GM18870 (cell line): ENCODE data around the gene HES2.
A peak's percentile ranks its signal among the peaks of the same experiment; 100 is the strongest.
"Not testable (repeated sequence)": the region's sequence is repeated elsewhere in the genome, so short reads cannot be mapped to it uniquely, and the experiment has no call there.

Source experiments
- ATAC-seq: cut with Tn5 transposase; IDR thresholded peaks from one replicate; pipeline ENCODE4 v1.9.1; 2021; ENCODE audit warnings: moderate library complexity; ENCODE audit not compliant: unreplicated experiment

Gene HES2

DNA sequence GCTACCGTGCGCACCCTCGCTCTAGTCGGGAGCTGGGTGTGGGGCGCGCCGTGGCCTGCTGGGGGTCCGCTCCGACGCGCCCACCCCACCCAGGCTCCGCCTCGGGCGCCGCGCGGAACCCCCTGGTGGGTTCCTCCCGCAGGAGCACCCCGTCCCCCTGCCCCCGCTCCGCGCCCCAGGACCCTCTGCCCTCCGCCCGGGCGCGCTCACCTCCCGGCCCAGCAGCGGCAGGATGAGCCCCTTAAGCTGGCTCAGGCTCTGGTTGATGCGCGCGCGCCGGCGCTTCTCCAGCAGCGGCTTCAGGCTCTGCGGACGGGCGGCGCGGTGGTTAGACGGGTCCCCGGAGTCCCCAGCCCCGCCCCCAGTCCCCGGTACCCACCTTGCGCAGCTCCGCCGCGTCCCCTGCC, 319 bp downstream of the HES2 start:
- no peak for ATAC-seq

DNA sequence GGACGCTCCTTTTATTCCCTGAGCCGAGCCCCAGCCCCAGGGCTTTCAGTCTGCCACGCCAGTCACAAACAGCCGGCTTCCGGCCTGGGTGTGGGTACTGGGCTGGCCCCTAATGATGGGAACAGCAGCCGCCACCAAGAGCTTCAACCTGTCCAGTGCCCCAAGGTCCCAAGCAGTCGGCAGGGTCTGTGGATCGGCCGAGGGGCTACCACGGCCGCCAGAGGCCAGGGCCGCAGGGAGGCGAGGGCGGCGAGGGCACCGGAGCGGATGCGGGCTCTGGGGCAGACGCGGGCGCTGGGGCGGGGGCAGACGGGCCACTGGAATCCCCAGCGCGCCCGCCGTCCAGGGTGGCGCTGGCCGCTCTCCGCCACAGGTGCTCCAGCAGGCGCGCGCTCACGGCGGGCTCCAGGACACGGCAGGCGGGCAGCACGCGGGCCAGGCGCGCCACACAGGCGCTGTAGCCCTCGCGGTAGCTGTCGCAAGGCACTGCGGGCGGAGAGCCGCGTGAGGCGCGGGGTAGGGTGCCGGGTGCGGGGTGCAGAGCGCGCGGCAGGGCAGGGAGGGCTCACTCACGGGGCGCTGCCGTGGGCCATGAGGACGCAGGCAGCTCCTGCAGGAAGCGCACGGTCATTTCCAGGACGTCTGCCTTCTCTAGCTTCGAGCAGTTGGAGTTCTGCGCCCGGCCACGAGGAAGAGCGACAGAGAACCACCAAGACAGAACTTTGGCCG, 887 bp downstream of the HES2 start:
- no peak for ATAC-seq

DNA sequence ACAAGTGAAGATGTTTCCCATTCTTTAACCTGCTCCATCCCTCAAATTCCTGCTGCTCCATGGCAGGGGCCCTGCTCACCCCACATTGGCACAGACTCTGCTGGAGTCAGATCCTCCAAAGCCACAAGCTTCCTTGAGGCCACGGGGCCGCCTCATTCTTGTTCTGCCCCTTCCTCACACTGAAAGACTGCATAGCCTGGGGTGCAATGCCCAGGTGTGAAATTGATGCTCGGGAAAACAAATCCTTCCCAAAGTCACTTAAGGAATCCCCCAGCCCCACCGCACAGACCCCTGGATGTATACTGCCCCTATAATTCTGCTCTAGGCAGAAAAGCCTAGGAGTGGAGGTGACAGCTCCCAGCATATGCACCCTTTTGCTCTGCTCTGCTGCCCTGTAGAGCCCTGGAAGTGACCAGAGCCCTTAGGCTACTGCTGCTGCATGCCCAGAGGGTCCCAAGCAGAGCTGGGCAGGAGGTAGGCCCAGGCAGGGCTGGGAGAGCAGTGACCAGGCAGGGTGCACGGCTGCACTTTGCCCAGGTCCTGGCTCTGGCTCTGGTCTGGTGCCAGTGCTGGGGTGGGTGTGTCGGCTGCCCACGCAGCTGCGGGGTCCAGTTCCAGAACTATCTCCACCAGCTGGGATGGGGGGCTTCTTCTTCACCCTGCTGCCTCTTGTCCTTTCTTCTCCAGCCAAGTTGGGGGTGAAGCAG, 1.6 kb downstream of the HES2 start:
- ATAC-seq, result no peak

DNA sequence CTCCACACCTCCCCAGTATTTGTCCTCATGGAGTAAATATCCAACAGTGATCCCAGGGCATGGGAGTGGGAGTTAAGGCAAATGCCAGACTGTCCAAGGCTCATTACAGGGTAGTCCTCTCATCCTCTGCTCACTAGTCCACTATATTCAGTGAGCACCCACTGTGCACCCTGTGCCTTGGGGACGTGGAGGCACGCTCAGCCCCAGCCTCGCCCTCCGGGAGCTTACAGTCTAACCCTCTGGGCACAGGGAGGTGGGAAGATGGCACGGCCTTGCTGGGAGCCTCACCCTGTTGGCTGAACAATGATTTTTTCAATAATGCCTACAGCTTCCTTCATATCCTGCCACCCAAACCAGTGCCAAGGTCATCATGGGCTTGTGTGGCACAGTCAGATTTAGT, 2.8 kb downstream of the HES2 start:
- no peak for ATAC-seq

DNA sequence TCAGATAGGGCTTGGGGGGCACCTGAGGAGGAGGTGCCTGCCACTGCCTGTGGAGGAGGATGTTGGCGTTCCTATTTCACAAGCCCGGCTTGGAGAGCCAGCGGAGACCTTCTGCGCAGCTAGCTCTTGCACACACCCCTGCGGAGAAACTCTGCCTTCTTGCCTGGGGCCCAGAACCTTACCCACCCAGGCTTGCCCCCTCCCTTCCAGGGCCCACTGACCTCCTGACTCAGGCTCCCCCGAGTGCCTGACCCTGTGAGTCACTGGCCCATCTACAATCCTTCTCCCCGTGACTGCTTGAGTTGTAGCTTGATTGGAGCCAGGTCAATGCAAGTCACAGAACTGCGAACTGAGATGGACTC, 3.4 kb downstream of the HES2 start:
- no peak for ATAC-seq

DNA sequence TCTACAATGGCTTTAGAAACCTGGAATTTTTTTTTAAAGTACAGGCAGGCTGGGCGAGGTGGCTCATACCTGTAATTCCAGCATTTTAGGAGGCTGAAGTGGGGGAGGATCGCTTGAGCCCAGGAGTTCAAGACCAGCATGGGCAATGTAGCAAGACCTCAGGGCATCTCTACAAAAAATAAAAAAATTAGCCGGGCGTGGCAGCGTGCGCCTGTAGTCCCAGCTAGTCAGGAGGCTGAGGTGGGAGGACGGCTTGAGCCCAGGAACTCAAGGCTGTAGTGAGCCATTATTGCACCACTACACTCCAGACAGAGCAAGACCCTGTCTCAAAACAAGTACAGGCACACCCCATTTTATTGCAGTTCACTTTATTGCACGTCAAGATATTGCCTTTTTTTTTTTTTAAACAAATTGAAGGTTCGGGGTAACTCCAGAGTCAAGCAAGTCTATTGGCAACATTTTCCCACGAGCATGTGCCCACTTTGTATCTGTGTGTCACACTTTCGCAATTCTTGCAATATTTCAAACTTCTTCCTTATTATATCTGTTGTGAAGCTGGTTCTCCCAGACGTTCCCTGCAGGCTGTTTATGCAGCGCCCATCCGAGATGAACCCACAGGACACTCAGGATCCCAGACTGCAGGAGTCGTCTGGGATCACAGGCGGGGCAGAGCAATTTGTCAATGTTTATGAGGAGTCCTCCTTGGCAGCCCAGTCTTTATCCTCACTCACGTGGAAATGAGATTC, 4.7 kb downstream of the HES2 start:
- ATAC-seq, result no peak

DNA sequence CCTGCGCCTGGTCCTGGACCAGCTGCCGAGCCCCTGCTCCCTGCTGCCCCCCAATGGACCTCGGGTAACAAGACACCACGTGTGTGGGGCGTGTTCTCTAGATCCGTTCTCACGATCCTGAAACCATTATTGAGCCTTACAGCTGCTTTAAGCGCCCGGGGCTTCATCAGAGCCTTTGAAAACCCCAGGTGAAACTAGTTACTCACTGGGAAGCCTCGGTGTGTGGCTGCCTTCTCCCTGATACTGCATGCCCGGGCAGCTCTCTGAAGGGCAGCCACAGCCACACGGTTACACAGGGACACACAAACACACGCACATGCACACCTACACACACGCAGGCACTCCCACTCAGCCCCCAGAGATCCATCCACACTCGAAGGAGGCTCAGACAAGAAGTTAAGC, 5.3 kb downstream of the HES2 start:
- ATAC-seq, result no peak

DNA sequence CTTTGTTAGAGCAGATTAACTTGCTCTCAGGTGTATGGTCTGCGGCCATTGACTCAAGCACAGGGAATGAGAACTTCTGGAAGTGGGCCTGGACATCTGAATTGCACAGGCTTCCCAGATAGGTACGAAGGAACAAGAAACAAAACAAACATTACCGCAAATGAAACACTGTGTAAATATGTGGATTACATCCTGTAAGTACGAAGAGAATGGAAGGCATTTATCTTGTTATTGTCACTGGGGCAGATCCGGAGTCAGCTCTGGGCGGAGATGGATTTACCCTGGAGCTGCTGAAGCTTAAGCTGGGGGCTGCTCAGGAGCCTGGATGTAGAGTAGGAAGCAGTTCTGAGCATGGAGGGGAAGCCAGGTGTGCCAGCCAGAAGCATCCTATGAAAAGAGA, 6.8 kb downstream of the HES2 start:
- no peak for ATAC-seq

DNA sequence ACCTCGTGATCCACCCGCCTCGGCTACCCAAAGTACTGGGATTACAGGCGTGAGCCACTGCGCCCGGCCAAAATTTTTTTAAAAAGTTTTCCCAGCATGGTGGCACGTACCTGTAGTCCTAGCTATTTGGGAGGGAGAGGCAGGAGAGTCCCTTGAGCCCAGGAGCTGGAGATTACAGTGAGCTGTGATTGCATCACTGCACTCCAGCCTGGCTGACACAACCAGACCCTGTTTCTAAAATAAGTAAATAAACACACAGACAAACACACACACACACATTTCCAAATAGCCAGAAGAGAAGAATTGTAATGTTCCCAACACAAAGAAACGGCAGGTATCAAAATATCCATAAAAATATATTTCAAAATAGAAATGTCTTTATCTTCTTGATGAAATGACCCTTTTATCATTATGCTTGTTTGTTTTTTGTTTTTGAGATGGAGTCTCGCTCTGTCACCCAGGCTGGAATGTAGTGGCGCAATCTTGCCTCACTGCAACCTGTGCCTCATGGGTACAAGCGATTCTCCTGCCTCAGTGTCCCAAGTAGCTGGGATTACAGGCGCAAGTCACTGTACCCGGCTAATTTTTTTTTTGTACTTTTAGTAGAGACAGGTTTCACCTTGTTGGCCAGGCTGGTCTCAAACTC, 9.3 kb downstream of the HES2 start:
- ATAC-seq, result no peak

DNA sequence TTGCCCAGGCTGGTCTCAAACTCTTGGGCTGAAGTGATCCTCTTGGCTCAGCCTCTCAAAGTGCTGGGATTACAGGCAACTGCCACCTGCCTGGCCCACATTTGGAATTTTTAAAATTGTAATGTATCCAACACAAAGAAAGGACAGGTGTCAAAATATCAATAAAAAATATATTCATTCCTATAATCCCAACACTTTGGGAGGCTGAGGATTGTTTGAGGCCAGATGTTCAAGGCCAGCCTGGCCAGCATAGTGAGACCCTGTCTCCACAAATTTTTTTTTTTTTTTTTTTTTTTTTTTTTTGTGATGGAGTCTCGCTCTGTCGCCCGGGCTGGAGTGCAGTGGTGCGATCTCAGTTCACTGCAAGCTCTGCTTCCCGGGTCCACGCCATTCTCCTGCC, 10.0 kb downstream of the HES2 start:
- no peak for ATAC-seq

DNA sequence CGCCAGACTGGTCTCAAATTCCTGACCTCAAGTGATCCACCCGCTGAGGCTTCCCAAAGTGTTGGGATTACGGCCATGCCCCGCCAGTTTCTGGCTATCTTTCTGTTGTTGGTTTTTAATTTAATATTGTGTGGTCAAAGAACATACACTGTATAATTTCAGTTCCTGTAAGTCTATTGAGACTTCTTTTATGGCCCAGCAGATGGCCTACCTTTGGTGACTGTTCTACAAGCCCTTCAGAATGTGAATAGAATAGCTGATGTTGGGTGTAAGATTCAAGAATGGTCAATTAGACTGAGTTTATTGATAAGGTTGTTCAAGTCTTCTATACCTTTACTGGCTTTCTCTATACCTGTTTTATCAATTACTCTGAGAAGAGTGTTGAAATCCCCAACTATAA, 10.7 kb downstream of the HES2 start:
- no peak for ATAC-seq

DNA sequence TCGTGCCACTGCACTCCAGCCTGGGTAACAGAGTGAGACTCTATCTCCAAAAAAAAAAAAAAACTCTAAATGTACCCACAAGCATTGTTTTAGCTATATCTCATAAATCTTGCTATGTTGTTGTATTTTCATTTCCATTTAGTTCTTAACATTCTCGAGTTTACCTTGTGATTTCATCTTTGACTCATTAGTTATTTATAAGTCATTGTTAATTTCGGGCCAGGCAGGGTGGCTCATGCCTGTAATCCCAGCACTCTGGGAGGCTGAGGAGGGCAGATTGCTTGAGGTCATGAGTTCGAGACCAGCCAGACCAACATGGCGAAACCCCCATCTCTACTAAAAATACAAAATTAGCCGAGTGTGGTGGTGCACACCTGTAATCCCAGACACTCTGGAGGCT, 11.7 kb downstream of the HES2 start:
- no peak for ATAC-seq

DNA sequence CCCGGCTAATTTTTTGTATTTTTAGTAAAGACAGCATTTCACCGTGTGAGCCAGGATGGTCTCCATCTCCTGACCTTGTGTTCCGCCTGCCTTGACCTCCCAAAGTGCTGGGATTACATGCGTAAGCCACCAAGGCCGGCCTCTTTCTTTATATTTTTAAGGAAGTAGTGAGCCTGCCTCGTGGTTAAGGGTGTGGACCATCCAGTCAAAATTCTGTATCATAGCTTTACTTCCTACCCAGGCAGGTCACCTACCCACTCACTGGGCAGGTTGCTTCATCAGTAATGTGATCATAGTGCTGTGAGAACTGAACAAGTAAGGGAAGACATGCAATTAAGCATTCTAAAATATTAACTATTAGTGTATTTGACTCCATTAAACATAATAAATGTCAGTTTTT, 18.0 kb downstream of the HES2 start:
- ATAC-seq, result no peak

DNA sequence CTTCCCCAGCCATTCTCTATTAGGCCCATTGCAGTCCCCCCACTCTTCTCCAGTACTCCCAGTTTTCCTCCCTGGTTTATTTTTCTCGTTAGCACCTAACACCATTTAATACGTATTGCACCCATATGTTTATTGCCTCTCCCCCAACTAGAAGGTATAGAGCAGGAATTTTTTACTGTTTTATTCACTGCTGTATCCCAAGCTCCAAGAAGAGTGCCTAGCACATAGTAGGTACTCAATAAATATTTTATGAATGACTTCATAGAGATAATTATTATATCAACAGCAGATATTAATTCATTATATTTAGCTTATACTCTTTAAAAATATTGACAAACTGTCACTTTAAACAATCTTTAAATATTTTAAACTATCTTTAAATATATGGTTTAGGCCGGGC, 20.4 kb downstream of the HES2 start:
- no peak for ATAC-seq

DNA sequence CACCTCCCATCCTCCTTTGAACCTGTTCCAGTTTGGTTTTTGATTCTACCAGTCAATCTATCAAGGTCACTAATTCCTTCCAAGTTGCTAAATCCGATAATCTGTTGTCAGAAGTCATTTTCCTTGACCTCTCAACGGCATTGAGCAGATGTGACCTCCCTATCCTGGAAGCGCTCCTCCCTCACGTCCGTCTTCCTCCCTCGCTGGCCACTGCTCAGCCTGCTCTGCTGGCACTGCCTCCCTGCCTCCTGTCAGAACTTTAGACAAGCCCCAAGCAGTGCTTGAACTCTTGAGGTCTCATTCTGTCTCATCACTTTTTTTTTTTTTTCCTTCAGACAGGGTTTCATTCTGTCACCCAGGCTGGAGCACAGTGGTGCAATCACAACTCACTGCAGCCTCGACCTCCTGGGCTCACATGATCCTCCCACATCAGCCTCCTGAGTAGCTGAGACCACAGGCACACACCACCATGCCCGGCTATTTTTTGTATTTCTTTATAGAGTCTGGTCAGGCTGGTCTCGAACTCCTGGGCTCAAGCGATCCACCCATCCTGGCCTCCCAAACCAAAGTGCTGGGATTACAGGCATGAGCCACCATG, 21.8 kb downstream of the HES2 start:
- ATAC-seq, result no peak

DNA sequence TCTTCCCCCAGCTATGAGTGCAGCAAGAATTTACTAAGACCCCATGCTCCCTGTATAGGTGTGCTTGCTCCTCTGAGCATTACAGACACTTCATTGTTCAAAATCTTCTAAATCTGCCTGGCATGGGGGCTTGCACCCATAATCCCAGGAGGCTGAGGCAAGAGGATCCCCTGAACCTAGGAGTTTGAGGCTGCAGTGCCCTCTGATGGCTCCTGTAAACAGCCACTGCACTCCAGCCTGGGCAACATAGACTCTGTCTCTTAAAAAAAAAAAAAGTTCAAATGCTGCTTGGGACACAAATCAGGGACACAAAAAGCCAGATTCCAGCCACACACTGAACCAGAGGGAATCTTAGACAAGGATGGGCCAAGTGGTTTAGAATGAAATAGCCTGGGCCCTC, 22.7 kb downstream of the HES2 start:
- no peak for ATAC-seq

DNA sequence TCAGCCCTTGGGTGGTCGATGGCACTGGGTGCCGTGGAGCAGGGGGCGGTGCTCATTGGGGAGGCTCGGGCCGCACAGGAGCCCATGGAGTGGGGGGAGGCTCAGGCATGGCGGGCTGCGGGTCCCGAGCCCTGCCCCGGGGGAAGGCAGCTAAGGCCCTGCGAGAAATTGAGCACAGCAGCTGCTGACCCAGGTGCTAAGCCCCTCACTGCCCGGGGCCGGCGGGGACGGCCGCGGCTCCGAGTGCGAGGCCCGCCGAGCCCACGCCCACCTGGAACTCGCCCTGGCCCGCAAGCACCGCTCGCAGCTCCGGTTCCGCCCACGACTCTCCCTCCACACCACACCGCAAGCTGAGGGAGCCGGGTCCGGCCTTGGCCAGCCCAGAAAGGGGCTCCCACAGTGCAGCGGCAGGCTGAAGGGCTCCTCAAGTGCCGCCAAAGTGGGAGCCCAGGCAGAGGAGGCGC, 23.9 kb downstream of the HES2 start:
- ATAC-seq, result not testable (repeated sequence)

DNA sequence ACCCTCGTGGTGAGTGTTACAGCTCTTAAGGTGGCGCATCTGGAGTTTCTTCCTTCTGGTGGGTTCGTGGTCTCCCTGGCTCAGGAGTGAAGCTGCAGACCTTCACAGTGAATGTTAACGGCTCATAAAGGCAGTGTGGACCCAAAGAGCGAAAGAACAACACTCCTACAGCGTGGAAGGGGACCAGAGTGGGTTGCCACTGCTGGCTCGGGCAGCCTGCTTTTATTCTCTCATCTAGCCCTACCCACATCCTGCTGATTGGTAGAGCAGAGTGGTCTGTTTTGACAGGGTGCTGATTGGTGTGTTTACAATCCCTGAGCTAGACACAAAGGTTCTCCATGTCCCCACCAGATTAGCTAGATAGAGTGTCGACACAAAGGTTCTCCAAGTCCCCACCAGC, 24.6 kb downstream of the HES2 start:
- not testable (repeated sequence) for ATAC-seq

DNA sequence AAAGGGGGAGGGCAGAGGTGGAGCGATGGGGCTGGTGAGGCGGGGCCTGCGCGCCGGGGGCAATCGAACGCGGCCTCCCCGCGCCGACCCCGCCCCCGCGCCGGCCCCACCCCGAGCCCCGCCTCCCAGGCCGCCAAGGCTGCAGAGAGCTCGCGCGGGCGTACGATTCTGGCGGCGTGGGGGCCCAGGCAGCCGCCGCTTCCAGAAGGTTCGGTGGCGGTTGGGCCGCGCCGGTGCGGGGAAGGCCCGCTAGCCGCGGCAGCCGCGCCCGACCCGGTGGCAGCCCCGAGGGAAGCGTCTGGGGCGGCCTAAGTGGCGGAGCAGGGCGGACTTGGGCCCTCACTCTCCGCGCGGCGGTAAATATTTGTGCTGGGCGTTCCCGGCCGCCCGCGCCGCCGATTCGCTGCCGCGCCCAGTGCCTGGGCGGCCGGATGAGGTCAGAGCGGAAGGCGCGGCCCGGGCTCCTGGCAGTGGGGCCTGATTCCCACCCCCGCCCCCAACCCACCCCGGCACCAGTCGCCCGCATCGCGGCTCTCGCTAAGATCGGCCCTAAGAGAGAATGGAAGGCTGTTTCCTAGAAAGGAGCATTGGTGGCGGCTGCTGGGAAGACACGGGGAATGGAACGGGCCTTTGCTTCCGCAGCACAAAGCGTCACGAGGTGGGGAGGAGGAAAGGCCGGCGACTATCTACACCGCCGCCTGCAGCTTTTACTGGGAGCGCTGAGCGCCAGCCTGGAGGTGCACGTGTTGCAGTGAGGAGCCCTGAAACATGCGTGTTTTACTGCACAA, 26.1 kb downstream of the HES2 start, which contains the start of gene ACOT7:
Gene ACOT7, minus strand, starts transcription at position 368 of the 788 bp plus-strand sequence. CDS start 368 bp downstream, outside the sequence.
- ATAC-seq, result peak; percentile 65

DNA sequence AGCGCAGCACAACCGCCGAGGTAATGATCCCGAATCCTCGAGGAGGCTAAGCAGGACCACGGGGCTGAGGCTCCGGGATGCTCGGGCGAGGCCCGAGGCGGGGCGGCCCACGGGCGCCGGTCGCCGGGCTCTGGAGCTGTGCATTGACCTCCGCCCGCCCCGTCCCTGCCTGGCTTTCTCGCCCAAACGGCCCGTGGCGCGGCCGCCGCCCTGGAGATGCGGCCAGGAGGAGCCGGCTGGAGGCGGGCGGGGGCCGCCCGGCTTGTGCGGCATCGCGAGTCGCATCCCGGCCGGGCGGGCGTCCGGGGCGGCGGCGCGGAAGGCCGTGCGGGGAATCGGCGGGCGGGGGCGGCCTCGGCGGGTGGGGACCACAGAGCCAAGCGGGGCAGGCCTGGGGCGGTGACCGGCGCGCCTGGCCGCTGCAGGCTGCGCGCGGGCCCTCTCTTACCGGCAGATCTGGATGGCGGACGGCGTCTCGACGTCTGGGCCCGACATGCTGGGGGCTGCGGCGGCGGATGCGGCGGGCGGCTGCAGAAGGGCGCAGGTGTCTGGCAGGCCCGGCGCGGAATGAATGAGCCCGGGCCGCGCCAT, 26.8 kb downstream of the HES2 start:
- peak; percentile 35 for ATAC-seq
